Effector memory CD4-positive, alpha-beta T cell (primary cell): ENCODE results near the gene GNS.

Source experiments
- DNase-seq, 3 donors: peaks; one replicate each; pipeline ENCODE4 v3.0.0-alpha.2; 2020
- H3K27ac ChIP-seq: 2 replicates; pipeline ENCODE4 v1.7.0; 2013; ENCODE audit warnings: mild to moderate bottlenecking, low read length, moderate library complexity; ENCODE audit not compliant: insufficient read depth, poor library complexity, severe bottlenecking
- H3K27me3 ChIP-seq: replicated peaks from 2 replicates; pipeline ENCODE4 v1.7.0; 2013; ENCODE audit warnings: mild to moderate bottlenecking, low read length; ENCODE audit not compliant: insufficient read depth, control insufficient read depth, poor library complexity, severe bottlenecking
- H3K36me3 ChIP-seq: 2 replicates; pipeline ENCODE4 v1.7.0; 2013; ENCODE audit warnings: mild to moderate bottlenecking, low read length, moderate library complexity; ENCODE audit not compliant: control insufficient read depth, insufficient read depth
- H3K4me1 ChIP-seq: 2 replicates; pipeline ENCODE4 v1.7.0; 2013; ENCODE audit warnings: low read length, mild to moderate bottlenecking; ENCODE audit not compliant: control insufficient read depth, insufficient read depth, poor library complexity, severe bottlenecking
- H3K4me3 ChIP-seq: 2 replicates; pipeline ENCODE4 v1.7.0; 2013; ENCODE audit warnings: low read length, low read depth, mild to moderate bottlenecking; ENCODE audit not compliant: insufficient read depth, poor library complexity, severe bottlenecking
- H3K9me3 ChIP-seq: 2 replicates; pipeline ENCODE4 v1.7.0; 2013; ENCODE audit warnings: mild to moderate bottlenecking, low read length, moderate library complexity; ENCODE audit not compliant: control insufficient read depth

GNS gene

DNA sequence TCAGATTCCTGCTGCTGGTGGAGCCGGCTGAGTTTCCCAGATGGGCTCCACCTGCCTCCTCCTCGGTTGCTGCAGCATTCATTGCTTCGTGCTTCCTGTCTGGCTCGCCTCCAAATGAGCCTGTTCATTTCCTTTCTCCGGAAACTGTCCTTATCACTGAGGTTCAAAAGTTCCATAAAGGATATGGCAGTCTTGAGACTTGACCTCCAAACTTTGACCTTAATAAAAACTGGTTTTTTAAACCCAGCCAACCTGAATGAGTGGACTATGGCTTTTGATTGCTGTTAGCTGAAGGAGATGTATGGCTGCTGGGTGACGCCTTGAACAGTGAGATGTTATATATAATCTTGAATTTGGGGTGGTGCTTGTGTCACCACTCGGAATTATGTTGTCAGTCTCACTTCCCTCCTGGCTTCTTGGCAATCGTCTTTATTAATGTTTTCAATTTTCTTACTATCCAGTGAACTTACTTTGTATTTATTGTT lies 86.2 kb downstream of the GNS start:
- H3K36me3 ChIP-seq = no peaks in the 10 kb centered on the region
- peaks cover 72% of the 10 kb centered on the region for H3K4me1 ChIP-seq
- H3K4me3 ChIP-seq = no peak overlapping the region
- DNase-seq = peak in 2 of 3 donors; percentile 23 to 59
- H3K27ac ChIP-seq = peak overlapping the region; percentile 89
- H3K27me3 ChIP-seq = no peaks in the 10 kb centered on the region
- no peaks in the 10 kb centered on the region for H3K9me3 ChIP-seq

DNA sequence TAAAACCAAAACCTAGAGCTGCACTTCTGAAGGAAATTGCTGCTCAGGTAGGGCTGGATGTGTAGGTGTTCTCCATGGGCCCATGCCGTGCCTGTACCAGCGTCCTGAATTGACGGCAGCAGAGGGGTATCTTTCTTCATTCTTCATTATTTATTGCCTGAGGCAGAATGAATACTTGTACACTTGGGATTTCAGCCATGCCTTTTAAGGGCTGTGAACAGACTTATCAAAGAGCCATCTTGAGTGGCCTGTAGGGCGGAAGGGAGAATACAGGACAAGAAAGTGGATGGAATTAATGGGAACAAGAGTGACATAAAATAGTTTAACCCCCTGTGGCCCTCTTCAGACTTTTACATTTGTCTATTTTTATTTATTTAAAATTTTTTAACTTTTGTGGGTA lies 87.5 kb downstream of the GNS start:
- Histone ChIP-seq H3K27ac (peak overlapping the region; percentile 89), H3K4me3 (no peak overlapping the region), H3K27me3 (no peaks in the 10 kb centered on the region), H3K36me3 (no peaks in the 10 kb centered on the region), H3K4me1 (peaks cover 74% of the 10 kb centered on the region), H3K9me3 (no peaks in the 10 kb centered on the region)
- DNase-seq = no peak

DNA sequence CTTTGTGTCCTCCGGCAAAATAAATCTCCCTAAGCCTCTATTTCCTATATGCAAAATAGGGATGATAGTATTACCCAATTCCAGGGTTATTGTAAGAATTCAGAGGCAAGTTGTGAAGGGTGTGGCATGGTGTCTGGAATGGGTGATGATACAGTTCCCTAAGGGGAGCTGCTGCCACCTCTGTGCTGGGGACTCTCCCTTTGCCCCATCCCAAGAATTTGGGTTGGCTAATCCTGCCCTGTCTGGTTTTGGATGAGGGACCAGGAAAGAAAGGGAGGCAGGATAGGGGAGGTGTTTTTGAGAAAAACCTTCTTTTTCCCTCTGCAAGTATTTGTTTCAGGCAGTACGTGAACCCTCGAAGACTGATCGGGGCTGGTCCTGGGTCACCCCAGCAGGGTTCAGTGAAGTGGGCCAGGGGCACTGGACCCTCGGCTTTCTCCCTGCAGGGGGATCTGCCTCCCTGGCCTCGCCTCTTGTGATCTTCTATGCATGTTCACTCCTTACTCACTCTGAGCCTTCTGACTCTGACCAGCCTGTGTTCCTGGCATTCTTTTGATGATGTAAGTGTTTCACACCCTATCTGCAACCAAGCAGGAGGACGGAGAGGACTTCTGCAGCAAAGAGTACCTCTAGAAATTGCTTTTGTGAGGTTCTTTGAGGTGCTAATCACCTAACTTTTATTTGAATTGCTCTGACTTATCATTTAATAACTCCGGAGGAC lies 88.1 kb downstream of the GNS start:
- peaks cover 80% of the 10 kb centered on the region for H3K4me1 ChIP-seq
- H3K9me3 ChIP-seq = no peaks in the 10 kb centered on the region
- no peak for DNase-seq
- peak overlapping the region; percentile 89 for H3K27ac ChIP-seq
- no peaks in the 10 kb centered on the region for H3K36me3 ChIP-seq
- peak overlapping the region; percentile 7 for H3K4me3 ChIP-seq
- no peaks in the 10 kb centered on the region for H3K27me3 ChIP-seq

DNA sequence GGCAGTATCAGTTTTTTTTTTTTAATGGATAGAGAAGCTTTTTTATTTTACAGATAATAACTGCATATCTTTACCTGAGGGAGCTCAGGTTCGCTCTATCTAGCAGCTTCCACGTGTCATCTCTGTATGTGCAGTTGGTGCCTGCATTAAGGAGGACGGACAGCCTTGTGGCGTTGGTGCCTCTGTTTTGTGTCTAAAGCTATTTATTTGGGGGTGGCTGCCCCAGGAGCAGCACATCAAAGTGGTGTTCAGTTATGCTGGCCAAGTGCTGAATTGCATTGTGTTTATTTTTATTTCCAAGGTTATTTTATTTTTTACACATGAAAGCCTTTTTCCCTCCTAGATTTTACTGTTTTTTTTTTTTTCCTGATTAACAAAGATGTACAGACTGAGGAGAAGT lies 89.2 kb downstream of the GNS start:
- Histone ChIP-seq H3K4me3 (peak overlapping the region; percentile 54), H3K36me3 (no peaks in the 10 kb centered on the region), H3K27me3 (no peaks in the 10 kb centered on the region), H3K27ac (peak overlapping the region; percentile 89), H3K4me1 (peaks cover 79% of the 10 kb centered on the region), H3K9me3 (no peaks in the 10 kb centered on the region)
- DNase-seq = peak in 1 of 3 donors; percentile 27

GRCh38 chr12:64669270-64669842 lies 89.8 kb downstream of the GNS start:
- no peaks in the 10 kb centered on the region for H3K27me3 ChIP-seq
- H3K4me1 ChIP-seq = peaks cover 79% of the 10 kb centered on the region
- peak; percentile 47 to 55 (median 47) for DNase-seq
- no peaks in the 10 kb centered on the region for H3K9me3 ChIP-seq
- no peaks in the 10 kb centered on the region for H3K36me3 ChIP-seq
- peak overlapping the region; percentile 54 for H3K4me3 ChIP-seq
- peak overlapping the region; percentile 89 for H3K27ac ChIP-seq

GRCh38 chr12:64667793-64668192 lies 91.4 kb downstream of the GNS start:
- no peak for DNase-seq
- Histone ChIP-seq H3K4me3 (no peak overlapping the region), H3K36me3 (no peaks in the 10 kb centered on the region), H3K9me3 (no peaks in the 10 kb centered on the region), H3K27me3 (no peaks in the 10 kb centered on the region), H3K27ac (peak overlapping the region; percentile 89), H3K4me1 (peaks cover 64% of the 10 kb centered on the region)

GRCh38 chr12:64666054-64666914 lies 92.9 kb downstream of the GNS start:
- Histone ChIP-seq H3K27me3 (no peaks in the 10 kb centered on the region), H3K36me3 (no peaks in the 10 kb centered on the region), H3K27ac (peak overlapping the region; percentile 76), H3K4me1 (peaks cover 53% of the 10 kb centered on the region), H3K9me3 (no peaks in the 10 kb centered on the region), H3K4me3 (peak overlapping the region; percentile 11)
- DNase-seq = no peak

- Histone ChIP-seq H3K27me3 (no peaks in the 10 kb centered on the region), H3K36me3 (no peaks in the 10 kb centered on the region), H3K27ac (peak overlapping the region; percentile 76), H3K4me3 (no peak overlapping the region), H3K9me3 (no peaks in the 10 kb centered on the region), H3K4me1 (peaks cover 48% of the 10 kb centered on the region)
- DNase-seq = peak; percentile 65 to 72 (median 66)
Measured at GRCh38 chr12:64665514-64665913, 93.7 kb downstream of the GNS start.
